SU-DHL-6 (cell line): Measurements from ENCODE around the gene DCTPP1.

Experiments
- H2AFZ ChIP-seq: fragments of 200-600 bp; sonication (generic); 2 replicates; pipeline ENCODE4 v1.6.1; 2014; ENCODE audit warnings: low read depth, mild to moderate bottlenecking, moderate library complexity, mixed read lengths, antibody characterized with exemption, low read length; ENCODE audit not compliant: severe bottlenecking
- H3F3A ChIP-seq: fragments of 200-600 bp; shearing (Covaris generic); 2 replicates; pipeline ENCODE4 v1.6.0; 2016; ENCODE audit warnings: antibody characterized with exemption, mild to moderate bottlenecking; ENCODE audit not compliant: insufficient read depth
- H3K27ac ChIP-seq: fragments of 200-600 bp; sonication (generic); 2 replicates; pipeline ENCODE4 v1.5.1; 2016; ENCODE audit warnings: low read depth, mild to moderate bottlenecking, low read length, moderate library complexity, mixed read lengths
- H3K27me3 ChIP-seq: fragments of 200-600 bp; sonication (generic), shearing (Covaris generic); 2 replicates; pipeline ENCODE4 v1.6.0; 2014; ENCODE audit warnings: mild to moderate bottlenecking, low read length
- H3K36me3 ChIP-seq: fragments of 200-600 bp; sonication (generic); 2 replicates; pipeline ENCODE4 v1.6.1; 2014; ENCODE audit warnings: mild to moderate bottlenecking, low read length, mixed read lengths
- H3K4me2 ChIP-seq: fragments of 300-600, 200-600 bp; shearing (Covaris generic), sonication (generic); 2 replicates; pipeline ENCODE4 v1.6.0; 2014; ENCODE audit warnings: low read length, low read depth, mild to moderate bottlenecking; ENCODE audit not compliant: poor library complexity, severe bottlenecking
- H3K4me3 ChIP-seq: fragments of 200-600 bp; sonication (generic); 2 replicates; pipeline ENCODE4 v1.5.1; 2014; ENCODE audit warnings: antibody characterized with exemption, low read length, mild to moderate bottlenecking, mixed read lengths; ENCODE audit not compliant: insufficient read depth, poor library complexity, severe bottlenecking
- H3K79me2 ChIP-seq: fragments of 200-600 bp; sonication (generic); 2 replicates; pipeline ENCODE4 v1.6.1; 2014; ENCODE audit warnings: mild to moderate bottlenecking, low read length, moderate library complexity; ENCODE audit not compliant: insufficient read depth
- H3K9ac ChIP-seq: fragments of 200-600 bp; sonication (generic); 2 replicates; pipeline ENCODE4 v1.7.0; 2014; ENCODE audit warnings: mild to moderate bottlenecking, low read length
- H3K9me2 ChIP-seq: fragments of 200-600 bp; sonication (generic); replicated peaks from 2 replicates; pipeline ENCODE4 v1.6.1; 2014; ENCODE audit warnings: low read length; ENCODE audit not compliant: insufficient read depth
- H3K9me3 ChIP-seq: fragments of 200-600 bp; sonication (generic); 2 replicates; pipeline ENCODE4 v1.6.1; 2014; ENCODE audit warnings: low read length, mixed read lengths; ENCODE audit not compliant: insufficient read depth
- H4K20me1 ChIP-seq: fragments of 200-600 bp; sonication (generic); 2 replicates; pipeline ENCODE4 v1.6.1; 2014; ENCODE audit warnings: low read depth, mild to moderate bottlenecking, antibody characterized with exemption, low read length, moderate library complexity, mixed read lengths
- EZH2phosphoT487 ChIP-seq: fragments of 200-600 bp; sonication (generic), shearing (Covaris generic); conservative IDR thresholded peaks from 2 replicates; pipeline ENCODE4 v1.6.1; 2018; ENCODE audit warnings: mild to moderate bottlenecking, antibody characterized with exemption, low read length, moderate library complexity, mixed read lengths
- TF ChIP-seq, protein P1 (sequence below): fragments of 200-600 bp; sonication (generic); IDR thresholded peaks from one replicate; pipeline ENCODE4 v1.5.1; 2017; ENCODE audit warnings: antibody characterized with exemption, mild to moderate bottlenecking, low read length, moderate library complexity; ENCODE audit not compliant: insufficient read depth, poor library complexity, severe bottlenecking

The DCTPP1 gene

GRCh38 chr16:30438835-30439234, 9.0 kb upstream of the DCTPP1 start:
- Histone ChIP-seq H3F3A (peaks cover 34% of the 10 kb centered on the region), H3K4me3 (no peak overlapping the region), H3K4me2 (no peak overlapping the region), H3K27ac (no peak overlapping the region), H2AFZ (no peak overlapping the region), H3K9me3 (no peaks in the 10 kb centered on the region), H3K27me3 (no peaks in the 10 kb centered on the region), H3K9ac (no peak overlapping the region), H3K36me3 (peaks cover 9% of the 10 kb centered on the region), H4K20me1 (peaks cover 4% of the 10 kb centered on the region; the same call in 1 of the 2 replicates), H3K79me2 (peaks cover 9% of the 10 kb centered on the region), H3K9me2 (no peaks in the 10 kb centered on the region)
- TF ChIP-seq, protein P1, sequence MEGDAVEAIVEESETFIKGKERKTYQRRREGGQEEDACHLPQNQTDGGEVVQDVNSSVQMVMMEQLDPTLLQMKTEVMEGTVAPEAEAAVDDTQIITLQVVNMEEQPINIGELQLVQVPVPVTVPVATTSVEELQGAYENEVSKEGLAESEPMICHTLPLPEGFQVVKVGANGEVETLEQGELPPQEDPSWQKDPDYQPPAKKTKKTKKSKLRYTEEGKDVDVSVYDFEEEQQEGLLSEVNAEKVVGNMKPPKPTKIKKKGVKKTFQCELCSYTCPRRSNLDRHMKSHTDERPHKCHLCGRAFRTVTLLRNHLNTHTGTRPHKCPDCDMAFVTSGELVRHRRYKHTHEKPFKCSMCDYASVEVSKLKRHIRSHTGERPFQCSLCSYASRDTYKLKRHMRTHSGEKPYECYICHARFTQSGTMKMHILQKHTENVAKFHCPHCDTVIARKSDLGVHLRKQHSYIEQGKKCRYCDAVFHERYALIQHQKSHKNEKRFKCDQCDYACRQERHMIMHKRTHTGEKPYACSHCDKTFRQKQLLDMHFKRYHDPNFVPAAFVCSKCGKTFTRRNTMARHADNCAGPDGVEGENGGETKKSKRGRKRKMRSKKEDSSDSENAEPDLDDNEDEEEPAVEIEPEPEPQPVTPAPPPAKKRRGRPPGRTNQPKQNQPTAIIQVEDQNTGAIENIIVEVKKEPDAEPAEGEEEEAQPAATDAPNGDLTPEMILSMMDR, result no peak
- TF ChIP-seq EZH2phosphoT487, result no peak

GRCh38 chr16:30437511-30438046, 7.7 kb upstream of the DCTPP1 start:
- TF ChIP-seq, protein P1, result no peak
- no peak for TF ChIP-seq EZH2phosphoT487
- H3K27ac ChIP-seq, result no peak overlapping the region
- no peak overlapping the region for H3K4me2 ChIP-seq
- H3K9me2 ChIP-seq, result no peaks in the 10 kb centered on the region
- H3K9ac ChIP-seq, result no peak overlapping the region
- no peaks in the 10 kb centered on the region for H3K36me3 ChIP-seq
- H2AFZ ChIP-seq, result no peak overlapping the region
- H3K27me3 ChIP-seq, result no peaks in the 10 kb centered on the region
- no peaks in the 10 kb centered on the region for H4K20me1 ChIP-seq
- H3K4me3 ChIP-seq, result no peak overlapping the region
- H3K79me2 ChIP-seq, result no peaks in the 10 kb centered on the region
- no peaks in the 10 kb centered on the region for H3K9me3 ChIP-seq
- H3F3A ChIP-seq, result peaks cover 23% of the 10 kb centered on the region; the same call in 1 of the 2 replicates

DNA sequence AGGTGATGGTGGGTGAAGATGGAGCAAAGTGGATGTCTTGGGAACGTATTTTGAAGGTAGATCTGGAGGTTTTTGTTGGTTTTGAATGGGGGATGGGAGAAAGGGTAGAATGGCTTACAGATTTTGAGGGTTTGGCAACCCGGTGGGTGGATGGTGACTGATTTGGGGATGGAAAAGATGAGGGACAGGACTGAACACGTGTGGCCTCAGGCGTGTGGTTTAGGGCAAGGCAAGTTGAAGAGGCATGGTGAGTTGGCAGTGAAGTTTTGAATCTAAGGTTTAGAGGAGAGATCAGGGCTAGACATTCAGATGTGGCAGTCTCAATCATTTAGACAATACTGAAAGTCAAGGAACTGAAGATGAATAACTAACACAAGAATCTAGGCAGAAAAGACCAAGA, 5.0 kb upstream of the DCTPP1 start:
- H3K9me3 ChIP-seq, result no peaks in the 10 kb centered on the region
- H3K79me2 ChIP-seq, result no peaks in the 10 kb centered on the region; the same call in 1 of the 2 replicates
- no peaks in the 10 kb centered on the region for H4K20me1 ChIP-seq
- H3K4me2 ChIP-seq, result no peak overlapping the region
- no peak overlapping the region for H3K9ac ChIP-seq
- H3K36me3 ChIP-seq, result no peaks in the 10 kb centered on the region
- no peak overlapping the region for H3K27ac ChIP-seq
- H3K9me2 ChIP-seq, result no peaks in the 10 kb centered on the region
- H3K27me3 ChIP-seq, result no peaks in the 10 kb centered on the region
- no peak overlapping the region for H2AFZ ChIP-seq
- H3F3A ChIP-seq, result 0 out of 2 replicates have a peak, but pooled peaks cover under 1% of the 10 kb centered on the region
- TF ChIP-seq, protein P1, result no peak
- no peak overlapping the region for H3K4me3 ChIP-seq
